Astrocyte (in vitro differentiated cells and primary cell): ENCODE measurements around the gene EXOC6.

Experiments used
- EZH2 ChIP-seq: IDR thresholded peaks from 2 replicates; pipeline ENCODE4 v1.6.1; 2012; ENCODE audit warnings: mild to moderate bottlenecking, low read length, inconsistent platforms; ENCODE audit not compliant: insufficient read depth
- TF ChIP-seq, protein P1 (sequence below): IDR thresholded peaks from 2 replicates; pipeline ENCODE4 v1.5.1; 2011; ENCODE audit warnings: low read depth, mild to moderate bottlenecking, inconsistent platforms, low read length, moderate library complexity; ENCODE audit not compliant: insufficient read depth

GRCh38 chr10:93039721-93040120, 191.4 kb downstream of the EXOC6 start:
- TF ChIP-seq, protein P1, sequence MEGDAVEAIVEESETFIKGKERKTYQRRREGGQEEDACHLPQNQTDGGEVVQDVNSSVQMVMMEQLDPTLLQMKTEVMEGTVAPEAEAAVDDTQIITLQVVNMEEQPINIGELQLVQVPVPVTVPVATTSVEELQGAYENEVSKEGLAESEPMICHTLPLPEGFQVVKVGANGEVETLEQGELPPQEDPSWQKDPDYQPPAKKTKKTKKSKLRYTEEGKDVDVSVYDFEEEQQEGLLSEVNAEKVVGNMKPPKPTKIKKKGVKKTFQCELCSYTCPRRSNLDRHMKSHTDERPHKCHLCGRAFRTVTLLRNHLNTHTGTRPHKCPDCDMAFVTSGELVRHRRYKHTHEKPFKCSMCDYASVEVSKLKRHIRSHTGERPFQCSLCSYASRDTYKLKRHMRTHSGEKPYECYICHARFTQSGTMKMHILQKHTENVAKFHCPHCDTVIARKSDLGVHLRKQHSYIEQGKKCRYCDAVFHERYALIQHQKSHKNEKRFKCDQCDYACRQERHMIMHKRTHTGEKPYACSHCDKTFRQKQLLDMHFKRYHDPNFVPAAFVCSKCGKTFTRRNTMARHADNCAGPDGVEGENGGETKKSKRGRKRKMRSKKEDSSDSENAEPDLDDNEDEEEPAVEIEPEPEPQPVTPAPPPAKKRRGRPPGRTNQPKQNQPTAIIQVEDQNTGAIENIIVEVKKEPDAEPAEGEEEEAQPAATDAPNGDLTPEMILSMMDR = peak; percentile 38
- no peak for TF ChIP-seq EZH2
